Ammon's horn (tissue), 1 donor: Measurements from ENCODE around the gene MRPL12.
"Not testable (repeated sequence)": the region's sequence is repeated elsewhere in the genome, so short reads cannot be mapped to it uniquely, and the experiment has no call there.

Experiments used
- DNase-seq: peaks from one replicate; pipeline ENCODE4 v3.0.0-alpha.2; 2016; ENCODE audit warnings: low spot score

Gene MRPL12

DNA sequence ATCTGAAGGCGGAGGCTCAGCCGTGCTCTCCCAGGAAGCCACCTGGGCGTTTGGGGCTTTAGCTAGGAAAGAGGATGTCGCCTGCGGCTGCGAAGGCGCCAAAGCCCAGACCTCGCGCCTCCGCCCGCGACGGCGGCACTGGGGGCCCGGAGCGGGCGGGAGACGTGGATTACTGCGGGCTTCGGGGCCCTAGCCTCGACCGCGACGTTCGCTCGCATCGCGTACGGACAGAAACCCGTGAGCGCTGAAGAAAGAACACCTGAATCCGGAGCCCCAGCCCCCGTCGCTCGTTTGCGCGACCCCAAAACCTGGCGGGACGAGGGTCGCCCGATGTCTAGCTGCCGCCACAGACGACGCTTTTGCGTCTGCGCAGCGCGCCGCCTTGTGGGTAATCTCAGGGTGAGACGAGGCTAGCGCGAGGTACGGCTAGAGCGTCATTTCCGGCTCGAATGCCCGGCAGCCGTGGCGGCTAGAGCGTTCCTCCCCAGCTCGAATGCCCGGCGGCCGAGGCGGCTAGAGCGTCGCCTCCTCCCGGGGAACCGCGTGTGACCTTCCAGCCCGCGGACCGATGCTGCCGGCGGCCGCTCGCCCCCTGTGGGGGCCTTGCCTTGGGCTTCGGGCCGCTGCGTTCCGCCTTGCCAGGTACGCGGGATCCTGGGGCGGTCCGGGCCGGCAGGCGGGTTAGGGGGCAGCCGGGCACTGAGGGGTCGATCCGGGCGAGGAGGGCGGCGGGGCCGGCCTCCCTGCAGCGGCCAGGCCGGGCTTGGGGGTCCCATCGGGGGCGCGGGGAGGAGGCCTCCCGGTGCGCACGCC lies at the start of gene MRPL12:
TSS of gene MRPL12 (plus strand) at position 434 of the 813 bp plus-strand sequence. CDS start at position 569, 135 bp downstream.
- peak; percentile 98 for DNase-seq

DNA sequence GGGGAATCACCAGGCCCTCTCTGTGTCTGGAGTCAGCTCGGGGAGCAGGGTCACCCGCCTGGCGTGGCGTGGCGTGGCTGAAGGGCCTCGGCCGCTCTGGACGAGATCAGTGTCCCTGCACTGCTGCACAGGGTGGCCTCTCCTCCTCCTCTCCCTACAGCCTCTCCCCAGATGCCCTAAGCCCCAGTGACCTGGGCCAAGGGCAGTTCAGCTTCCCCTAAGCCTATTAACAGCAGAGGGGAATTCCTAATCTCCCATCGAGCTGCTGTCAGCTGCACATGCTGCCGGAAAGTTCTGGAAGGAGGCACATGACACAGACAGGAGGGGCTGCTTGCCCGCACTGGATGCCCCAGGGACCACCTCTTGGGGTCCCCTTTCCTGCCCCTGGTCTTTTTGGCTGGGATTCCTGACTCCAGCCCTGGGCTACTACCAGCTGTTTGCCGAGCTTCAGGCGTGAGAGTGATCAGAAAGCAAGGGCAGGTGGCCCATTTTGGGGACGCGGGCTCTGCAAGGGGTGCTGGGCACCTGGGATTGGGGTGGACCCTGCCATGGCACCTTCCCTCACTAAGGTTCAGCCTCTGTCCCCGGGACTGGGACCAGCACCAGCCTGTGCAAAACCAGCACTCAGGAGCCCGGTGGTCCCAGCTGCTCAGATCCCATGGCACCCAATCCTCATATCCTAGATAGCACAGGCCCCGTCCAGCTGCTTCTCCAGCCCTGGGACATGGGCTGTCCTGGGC lies 47.6 kb upstream of the MRPL12 start:
- DNase-seq: no peak

DNA sequence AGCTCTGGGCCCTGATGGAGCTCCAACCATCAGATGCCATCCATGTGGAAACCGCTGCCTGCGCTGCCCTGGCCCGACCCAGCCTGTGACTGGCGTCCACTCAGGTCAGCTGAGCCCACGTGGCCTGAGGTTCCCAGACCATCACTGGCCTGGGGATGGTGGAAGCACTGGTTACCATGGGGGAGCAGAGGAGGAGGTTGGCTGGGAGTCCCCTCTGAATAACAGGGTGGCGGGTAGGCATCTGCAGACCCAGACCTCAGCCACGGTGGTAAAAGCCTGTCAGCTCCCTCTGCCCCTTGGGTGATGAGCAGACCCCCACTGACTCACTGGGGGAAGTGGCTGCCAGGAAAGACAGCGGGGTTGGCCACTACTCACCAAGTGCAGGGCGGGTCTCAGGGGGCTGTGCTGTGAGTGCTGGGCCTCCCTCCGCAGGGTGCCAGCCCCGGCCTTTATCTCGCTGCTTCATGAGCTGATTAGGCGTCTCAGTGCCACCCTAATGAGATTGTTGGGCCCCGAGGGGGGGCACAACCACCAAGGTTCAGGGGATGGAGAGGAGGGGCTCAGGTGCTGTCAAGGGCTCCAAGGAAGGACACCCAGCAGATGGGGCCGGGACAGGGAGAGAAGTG lies 46.9 kb upstream of the MRPL12 start, which contains the start of gene PDE6G:
TSS of gene PDE6G (minus strand) at position 425 of the 626 bp plus-strand sequence. CDS start 3,237 bp downstream, outside the sequence.
- no peak for DNase-seq

DNA sequence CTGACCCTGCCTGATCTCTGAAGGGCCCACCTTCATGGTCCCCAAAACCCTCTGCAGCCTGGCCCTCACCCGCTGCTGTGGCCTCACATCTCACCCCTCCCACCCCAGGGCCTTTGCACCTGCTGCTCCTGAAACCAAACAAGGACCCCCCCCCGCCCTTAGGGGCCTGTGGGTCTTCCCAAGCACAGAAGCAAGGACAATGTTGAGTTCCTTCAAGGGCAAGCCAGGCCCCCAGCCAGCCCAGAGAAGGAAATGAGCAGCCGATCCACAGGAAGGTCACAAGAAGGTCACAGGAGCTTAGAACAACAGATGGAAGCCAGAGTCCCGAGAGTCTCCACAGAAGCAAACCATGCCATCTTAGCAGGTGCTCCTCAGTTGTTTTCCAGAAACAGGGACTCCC lies 46.3 kb upstream of the MRPL12 start:
- DNase-seq: no peak

DNA sequence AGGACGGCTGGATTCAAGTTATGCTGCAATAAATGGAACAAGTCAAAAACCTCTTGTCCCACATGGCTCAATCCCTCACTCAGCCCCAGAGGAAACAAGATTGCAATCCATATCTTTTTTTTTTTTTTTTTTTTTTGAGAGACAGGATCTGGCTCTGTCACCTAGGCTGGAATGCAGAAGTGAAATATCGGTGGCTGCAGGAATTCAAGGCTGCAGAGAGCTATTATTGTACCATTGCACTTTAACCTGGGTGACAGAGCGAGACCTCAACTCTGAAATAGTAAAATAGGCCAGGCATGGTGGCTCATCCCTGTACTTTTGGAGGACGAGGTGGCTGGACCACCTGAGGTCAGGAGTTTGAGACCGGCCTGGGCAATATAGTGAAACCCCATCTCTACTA lies 44.1 kb upstream of the MRPL12 start:
- no peak for DNase-seq

DNA sequence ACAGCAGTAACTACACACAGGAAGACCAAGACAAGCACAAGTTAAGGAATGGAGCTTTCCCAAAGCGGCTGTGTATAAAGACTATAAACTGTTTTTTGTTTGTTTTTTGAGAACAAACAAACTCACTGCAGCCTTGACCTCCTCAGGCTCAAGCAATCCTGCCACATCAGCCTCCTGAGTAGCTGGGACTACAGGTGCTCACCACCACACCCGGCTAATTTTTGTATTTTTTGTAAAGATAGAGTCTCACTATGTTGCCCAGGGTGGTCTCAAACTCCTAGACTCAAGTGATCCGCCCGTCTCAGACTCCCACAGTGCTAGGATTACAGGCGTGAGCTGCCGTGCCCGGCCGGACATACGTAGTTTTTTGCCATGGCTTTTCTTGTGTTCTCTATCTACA lies 42.7 kb upstream of the MRPL12 start:
- DNase-seq: no peak

DNA sequence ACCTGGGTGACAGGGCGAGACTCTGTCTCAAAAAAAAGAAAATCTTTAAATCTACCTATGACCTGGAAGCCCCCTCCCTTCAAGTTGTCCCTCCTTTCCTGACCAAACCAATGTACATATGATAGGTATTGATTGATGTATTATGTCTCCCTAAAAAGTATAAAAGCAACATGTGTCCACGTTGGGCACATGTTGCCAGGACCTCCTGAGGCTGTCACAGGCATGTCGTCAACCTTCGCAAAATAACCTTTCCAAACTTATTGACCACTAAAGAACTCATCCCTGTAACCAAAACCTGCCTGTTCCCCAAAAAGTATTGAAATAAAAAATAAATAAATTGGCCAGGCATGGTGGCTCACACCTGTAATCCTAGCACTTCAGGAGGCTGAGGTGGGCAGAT lies 41.2 kb upstream of the MRPL12 start:
- DNase-seq: no peak

DNA sequence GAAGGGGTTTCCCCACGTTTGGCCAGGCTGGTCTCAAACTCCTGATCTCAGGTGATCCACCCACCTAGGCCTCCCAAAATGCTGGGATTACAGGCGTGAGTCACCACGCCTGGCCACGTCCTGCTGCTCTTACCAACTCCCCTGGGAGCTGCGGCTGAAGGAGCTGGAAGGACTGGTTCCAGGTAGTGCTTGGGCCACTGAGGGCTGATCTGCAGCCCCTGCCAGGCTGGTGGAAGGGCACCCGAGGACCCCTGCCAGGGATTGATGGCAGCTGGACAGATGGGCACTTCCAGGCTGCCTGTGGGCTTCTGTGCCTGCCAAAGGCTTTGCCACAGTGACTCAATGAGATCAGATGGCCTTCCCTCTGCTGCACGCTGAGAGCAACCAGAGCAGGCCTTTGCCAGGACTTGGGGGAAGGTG lies 39.1 kb upstream of the MRPL12 start:
- DNase-seq: no peak

DNA sequence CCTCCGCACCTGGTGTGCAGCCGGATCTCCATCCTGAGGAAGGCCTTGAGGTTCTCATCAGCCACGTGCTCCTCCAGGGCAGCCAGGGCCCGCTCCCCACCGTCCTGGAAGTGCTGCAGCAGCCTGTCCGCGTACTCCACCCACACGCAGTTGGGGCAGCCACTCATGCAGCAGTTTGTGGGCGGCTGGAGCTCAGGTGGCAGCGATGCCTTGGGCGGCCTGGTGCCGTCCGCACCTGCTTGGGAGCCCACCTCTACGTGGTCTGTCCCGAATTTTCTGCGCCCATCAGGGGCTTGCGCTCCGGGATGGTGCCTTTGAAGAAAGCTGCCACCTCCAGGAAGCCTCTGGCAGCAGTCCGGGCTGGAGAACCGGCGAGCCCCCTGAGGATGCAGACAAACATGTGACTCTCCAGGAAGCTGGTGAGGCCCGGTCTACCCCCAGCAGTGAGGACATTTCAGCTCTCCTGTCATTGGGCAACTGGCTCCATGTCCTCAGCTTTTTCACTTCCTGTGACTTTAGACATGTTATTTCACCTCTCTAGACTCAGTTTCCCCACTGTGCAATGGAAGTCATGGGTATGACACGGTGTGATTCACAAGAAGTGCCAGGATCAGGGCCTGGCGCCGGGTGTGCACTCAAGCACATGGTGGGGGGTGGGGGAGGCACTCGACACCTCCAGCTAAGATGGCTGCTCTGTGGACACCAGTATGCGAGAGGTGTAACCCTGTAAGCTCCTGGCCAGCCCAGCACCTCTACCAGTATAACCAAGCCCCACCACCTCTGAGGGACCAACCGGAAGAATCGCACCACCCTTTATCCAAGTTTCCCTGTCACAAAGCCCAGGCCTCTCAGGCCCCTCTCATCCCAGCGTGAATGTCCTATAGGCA lies 37.7 kb upstream of the MRPL12 start:
- no peak for DNase-seq

DNA sequence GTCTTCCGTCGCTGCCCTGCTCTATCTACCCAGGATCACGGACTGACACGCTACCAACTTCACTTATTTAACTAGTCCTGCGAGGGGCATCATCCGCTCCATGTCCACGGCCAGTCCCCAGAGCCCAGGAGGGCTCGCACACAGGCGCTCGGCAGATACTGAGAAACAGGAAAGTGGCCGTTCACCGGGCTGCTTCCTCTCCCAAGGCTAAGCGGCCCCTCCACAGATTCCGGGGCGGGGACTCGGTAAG lies 37.1 kb upstream of the MRPL12 start:
- no peak for DNase-seq

DNA sequence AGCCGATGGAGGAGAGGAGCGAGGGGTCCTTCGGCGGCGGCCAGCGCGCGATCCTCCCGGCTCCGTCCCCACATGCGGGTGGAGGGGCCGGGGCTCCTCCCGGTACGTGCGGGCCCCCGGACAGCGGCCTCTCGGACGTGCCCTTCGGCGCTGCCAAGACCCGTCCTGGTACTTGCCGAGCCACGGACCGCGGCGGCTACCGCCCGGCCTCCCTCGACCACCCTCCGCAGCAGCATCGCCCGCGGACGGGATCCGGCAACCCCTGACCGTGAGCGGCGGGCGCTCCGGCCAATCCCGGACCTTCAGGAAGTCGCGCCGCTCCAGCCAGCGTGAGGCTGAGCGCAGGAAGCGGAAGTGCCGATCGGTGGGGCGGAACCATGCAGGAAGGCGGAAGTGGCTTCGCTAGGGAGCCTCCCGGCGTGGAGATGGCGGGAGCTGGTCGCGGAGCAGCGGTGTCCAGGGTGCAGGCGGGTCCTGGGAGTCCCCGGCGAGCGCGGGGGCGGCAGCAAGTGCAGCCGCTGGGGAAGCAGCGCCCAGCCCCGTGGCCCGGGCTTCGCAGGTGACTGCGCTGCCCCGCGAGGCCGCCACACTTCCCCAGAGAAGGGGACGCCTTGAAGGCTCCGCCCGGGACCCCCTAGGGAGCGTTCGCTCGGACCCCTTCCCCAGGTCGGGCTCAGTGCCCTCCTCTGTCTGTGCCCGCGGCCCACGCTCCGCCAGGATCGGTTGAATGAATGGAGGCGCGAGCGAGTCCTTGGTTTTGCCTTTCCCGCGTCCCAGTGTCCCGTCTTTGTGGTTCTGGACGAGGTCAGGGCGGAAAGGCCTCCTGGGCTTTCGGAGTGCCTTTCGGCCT lies 36.6 kb upstream of the MRPL12 start, which contains the start of the genes CCDC137 and OXLD1:
TSS of gene CCDC137 (plus strand) at position 396 of the 850 bp plus-strand sequence. CDS start at position 426, 30 bp downstream.
TSS of gene OXLD1 (minus strand) at position 264 of the 850 bp plus-strand sequence. CDS start at position 236, 28 bp downstream.
- peak; percentile 98 for DNase-seq

DNA sequence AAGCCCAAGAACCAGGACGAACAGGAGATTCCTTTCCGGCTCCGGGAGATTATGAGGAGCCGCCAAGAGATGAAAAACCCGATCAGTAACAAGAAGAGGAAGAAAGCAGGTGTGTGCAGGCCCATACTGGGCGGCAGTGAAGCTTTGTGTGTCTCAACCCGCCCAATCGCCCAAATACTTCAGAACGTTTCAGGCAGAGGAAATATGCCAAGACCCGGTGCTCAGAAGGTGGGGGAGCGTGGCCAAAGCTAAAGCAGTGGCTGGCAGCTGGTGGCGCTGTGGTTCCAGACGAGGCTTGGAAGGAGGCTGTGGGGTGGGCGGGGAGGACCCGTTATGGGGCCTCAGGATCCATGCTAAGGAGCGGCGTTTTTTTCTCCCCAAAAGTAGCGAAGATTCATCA lies 35.4 kb upstream of the MRPL12 start:
- DNase-seq: no peak

DNA sequence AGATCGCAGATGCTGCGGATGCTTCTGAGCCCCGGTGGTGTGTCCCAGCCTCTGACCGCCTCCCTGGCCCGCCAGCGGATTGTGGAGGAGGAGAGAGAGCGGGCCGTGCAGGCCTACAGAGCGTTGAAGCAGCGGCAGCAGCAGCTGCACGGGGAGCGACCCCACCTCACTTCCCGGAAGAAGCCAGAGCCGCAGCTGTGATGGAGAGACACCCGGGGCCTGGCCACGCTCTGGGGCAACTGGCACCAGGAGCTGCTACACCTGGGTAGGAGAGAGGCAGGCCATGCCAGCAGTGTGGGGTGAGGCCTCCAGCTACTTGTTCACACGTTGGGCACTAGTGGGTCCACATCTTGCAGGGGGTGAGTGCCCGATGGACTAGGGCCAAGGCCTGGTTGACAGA lies 30.7 kb upstream of the MRPL12 start:
- DNase-seq: no peak

DNA sequence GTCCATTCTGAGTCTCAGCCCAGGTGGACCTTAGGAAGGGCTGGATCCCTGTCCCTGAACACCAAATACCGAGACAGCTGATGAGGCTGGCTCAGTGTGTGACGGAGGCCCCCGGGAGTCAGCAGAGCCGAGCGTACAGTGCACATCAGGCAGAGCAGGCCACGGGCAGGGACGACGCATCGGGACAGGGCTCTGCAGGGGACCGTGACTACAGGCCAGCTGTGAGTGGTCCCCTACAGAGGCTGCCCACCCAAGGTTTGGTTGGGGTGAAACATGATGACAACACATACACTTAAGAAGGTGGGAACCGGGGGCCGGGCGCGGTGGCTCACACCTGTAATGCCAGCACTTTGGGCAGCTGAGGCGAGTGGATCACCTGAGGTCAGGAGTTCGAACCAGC lies 30.2 kb upstream of the MRPL12 start:
- no peak for DNase-seq

DNA sequence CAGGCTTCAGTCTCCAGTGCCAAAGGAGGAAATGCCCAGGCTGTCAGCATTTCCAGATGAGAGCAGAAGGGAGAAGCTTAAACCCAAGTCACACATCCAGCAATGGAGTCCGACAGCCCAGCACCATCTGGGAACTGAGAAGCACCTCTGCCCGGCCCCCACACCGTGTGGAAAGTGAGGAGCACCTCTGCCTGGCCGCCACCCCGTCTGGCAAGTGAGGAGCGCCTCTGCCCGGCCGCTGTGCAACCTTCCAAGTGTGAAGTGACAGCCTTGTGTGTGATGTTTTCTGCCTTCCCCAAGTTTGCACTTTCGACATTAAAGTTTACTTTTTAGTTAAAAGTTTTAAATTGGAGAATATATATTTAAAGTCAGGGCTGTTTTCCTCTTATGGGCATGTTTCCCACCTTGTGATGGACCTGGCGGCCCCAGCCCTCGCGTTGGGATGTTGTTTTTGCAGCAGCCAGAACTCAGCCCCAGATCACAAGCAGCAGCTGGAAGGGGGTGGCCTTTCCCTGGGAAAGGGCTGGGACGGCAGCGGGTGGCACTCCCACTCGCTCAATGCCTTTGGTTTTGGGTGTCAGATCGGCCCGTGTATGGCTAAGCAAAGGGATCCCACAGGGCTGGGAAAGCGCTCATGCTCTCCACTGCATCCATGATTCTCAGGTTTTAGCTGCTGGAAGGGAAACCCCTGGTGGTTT lies 29.5 kb upstream of the MRPL12 start:
- DNase-seq: no peak

DNA sequence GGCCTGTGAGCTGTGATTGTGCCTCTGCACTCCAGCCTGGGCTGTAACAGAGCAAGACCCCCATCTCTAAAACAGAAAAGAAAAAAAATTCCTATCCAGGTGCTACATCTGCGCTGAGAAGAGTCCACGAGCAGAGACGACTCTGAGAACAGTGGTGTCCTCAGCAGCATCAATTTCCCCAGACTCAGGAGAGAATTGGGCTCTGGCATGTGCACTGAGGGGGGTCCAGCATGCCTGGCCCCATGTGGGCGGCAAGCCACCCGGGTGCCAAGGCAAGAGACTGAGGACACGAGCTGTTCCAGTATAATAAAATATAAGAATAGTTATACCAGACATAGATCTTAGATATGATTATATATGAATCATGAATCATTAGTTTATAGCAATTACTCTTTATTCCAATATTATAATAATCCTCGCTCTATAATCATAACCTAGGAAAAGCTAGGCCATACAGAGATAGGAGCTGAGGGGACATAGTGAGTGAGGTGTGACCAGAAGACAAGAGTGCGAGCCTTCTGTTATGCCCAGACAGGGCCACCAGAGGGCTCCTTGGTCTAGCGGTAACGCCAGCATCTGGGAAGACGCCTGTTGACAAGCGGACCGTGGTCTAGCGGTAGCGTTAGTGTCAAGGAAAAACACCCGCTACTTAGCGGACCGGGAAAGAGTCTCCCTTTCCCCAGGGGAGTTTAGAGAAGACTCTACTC lies 27.5 kb upstream of the MRPL12 start:
- DNase-seq: not testable (repeated sequence)

DNA sequence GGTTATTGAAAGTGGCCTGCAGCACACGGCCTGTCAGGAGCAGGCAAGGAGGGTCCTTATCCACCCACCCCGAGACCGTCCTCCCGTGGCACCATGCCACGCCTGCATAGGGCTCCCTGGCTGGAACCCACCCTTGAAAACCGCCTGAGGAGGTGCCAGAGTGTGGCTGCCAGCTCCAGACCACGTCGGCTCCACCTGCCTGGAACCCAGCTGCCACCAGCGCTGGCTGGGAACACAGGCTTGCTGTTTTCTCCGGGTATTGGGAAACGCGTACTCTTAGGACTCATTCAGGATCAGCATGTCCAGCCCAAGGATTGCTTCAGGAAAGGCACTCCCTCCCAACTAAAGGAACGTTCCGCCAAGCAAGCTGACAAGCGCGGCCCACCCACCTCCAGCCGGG lies 26.3 kb upstream of the MRPL12 start:
- DNase-seq: no peak

DNA sequence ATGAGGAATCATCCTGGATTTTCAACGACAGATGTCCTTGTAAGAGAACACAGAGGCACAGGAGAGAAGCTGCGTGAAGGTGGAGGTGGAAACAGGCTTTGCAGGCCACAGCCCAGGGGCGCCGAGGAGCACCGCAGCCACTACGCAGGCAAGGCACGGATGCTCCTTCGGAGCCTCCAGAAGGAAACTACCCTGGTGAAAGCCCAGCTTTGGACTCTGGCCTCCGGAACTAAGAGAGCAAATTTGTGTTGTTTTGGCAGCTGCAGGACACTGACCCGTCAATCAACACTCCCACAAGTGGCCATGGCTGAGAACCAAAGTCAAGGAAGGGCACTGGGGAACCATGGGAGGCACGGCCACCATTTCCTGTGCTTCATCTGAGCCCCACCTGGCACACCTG lies 23.0 kb upstream of the MRPL12 start:
- DNase-seq: no peak

DNA sequence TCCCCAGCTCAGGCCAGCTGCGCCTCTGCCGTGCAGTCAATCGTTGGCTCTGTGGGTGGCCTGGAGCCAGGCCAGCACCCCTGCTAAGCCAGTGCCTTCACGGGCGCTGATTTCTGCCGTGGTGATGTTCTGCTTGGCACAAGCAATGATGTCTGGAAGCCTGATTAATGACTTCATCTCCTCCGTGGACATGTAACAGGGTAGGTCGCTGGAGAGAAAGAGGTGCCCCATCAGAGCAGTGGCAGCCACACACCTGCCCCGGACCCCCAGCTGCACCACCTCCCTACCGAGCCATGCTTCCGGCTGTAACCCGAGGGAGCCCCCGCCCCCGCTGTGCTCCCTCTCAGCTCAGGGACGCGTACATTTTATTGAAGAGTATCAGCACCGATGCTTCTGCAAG lies 21.5 kb upstream of the MRPL12 start:
- peak; percentile 31 for DNase-seq
